GM18909 (cell line): ENCODE measurements around the gene PGGHG.

ENCODE experiments used
- ATAC-seq: cut with Tn5 transposase; IDR thresholded peaks from one replicate; pipeline ENCODE4 v1.9.1; 2021; ENCODE audit warnings: mild to moderate bottlenecking; ENCODE audit not compliant: unreplicated experiment, poor library complexity

Gene PGGHG

DNA sequence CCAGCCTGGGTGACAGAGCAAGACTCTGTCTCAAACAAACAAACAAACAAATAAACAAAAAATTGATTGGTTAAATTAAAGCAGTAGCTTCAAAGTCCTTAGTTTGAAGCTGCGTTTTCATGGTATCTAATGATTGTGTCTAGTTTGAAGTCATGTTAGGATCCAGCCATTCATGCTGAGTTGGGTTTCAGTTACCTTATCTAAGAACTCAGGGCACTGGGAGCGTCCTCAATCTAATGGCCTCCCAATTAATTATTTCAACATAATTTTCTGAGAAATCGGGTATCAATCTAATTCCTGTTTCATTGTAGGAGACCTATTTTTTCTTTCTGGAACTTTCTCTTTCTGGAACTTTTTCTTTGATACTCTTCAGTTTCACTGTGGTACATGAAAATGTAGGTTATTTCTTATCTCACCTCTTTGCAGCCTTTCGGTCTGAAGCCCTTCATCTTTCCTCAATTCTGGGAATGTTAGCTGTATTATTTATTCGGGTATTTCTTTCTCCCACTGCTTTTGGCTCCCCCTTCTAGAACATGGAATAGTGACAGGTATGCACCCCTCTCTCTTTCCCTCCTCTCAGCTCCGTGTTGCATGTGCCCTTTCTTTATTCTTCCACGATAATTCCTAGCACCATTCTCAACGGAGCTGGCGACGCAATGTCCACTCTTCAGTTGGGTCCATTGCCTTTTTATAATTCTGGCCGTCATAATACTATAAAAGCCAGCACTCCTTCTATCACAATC lies 56.1 kb downstream of the PGGHG start:
- no peak for ATAC-seq
